Measurements from ENCODE around the gene TMEM234. TPM values are rescaled to one million over a fixed set of nuclear protein-coding genes. Genes with fewer than 3 reads are reported as not detected.

TMEM234 gene
- total and polyA plus RNA-seq, 2 experiments from 2014 or later: 14.8 to 27.4 TPM

- H3K4me2 ChIP-seq: no peak overlapping the region
- H3K36me3 ChIP-seq (replicated peaks; ENCODE audit: insufficient read depth, low read depth): no peaks in the 10 kb centered on the region
- H3K9me3 ChIP-seq (ENCODE audit: low read depth): no peaks in the 10 kb centered on the region
- DNase-seq (ENCODE audit: low spot score): no peak
- no peaks in the 10 kb centered on the region for H3K27me3 ChIP-seq
- no peaks in the 10 kb centered on the region for H4K20me1 ChIP-seq (ENCODE audit: insufficient read depth, poor library complexity, severe bottlenecking)
- no peak overlapping the region for H2AFZ ChIP-seq
- no peaks in the 10 kb centered on the region for H3K9me2 ChIP-seq (replicated peaks; ENCODE audit: insufficient read depth)
- TF ChIP-seq EZH2phosphoT487 (IDR thresholded peaks at IDR 0.05; ENCODE audit: low read depth, severe bottlenecking, unreplicated experiment) (no peak), EZH2 (IDR thresholded peaks at IDR 0.05; ENCODE audit: borderline replicate concordance) (no peak), CTCF (IDR thresholded peaks at IDR 0.05; ENCODE audit: poor library complexity) (no peak)
- no peak overlapping the region for H3K27ac ChIP-seq
- 79% methylated on average over 9 of the region's 9 CpGs for WGBS (ENCODE audit: low lambda C conversion rate, missing lambda C conversion rate)
- no peaks in the 10 kb centered on the region for H3K4me1 ChIP-seq (ENCODE audit: insufficient read depth)
- no peak overlapping the region for H3K4me3 ChIP-seq
- H3K79me2 ChIP-seq: no peaks in the 10 kb centered on the region
Measured at GRCh38 chr1:32256473-32257226, 34.5 kb upstream of the TMEM234 start.

GRCh38 chr1:32255072-32256071 lies 33.2 kb upstream of the TMEM234 start:
- no peak overlapping the region for H3K4me3 ChIP-seq
- no peaks in the 10 kb centered on the region for H4K20me1 ChIP-seq (ENCODE audit: insufficient read depth, poor library complexity, severe bottlenecking)
- no peak for DNase-seq (ENCODE audit: low spot score)
- TF ChIP-seq EZH2phosphoT487 (IDR thresholded peaks at IDR 0.05; ENCODE audit: low read depth, severe bottlenecking, unreplicated experiment) (no peak), EZH2 (IDR thresholded peaks at IDR 0.05; ENCODE audit: borderline replicate concordance) (no peak), CTCF (IDR thresholded peaks at IDR 0.05; ENCODE audit: poor library complexity) (no peak)
- H3K4me1 ChIP-seq (ENCODE audit: insufficient read depth): no peaks in the 10 kb centered on the region
- no peaks in the 10 kb centered on the region for H3K27me3 ChIP-seq
- no peaks in the 10 kb centered on the region for H3K36me3 ChIP-seq (replicated peaks; ENCODE audit: insufficient read depth, low read depth)
- no peaks in the 10 kb centered on the region for H3K9me3 ChIP-seq (ENCODE audit: low read depth)
- H3K4me2 ChIP-seq: no peak overlapping the region
- WGBS (ENCODE audit: low lambda C conversion rate, missing lambda C conversion rate): 88% methylated on average over 10 of the region's 10 CpGs
- no peak overlapping the region for H2AFZ ChIP-seq
- H3K9me2 ChIP-seq (replicated peaks; ENCODE audit: insufficient read depth): no peaks in the 10 kb centered on the region
- H3K27ac ChIP-seq: no peak overlapping the region
- no peaks in the 10 kb centered on the region for H3K79me2 ChIP-seq

GRCh38 chr1:32250893-32251716 lies 29.0 kb upstream of the TMEM234 start, which contains the start of gene LCK:
LCK (plus strand) TSS chr1:32251265; CDS start chr1:32274330, 23,065 bp downstream.
- 89% methylated on average over 25 of the region's 25 CpGs for WGBS (ENCODE audit: low lambda C conversion rate, missing lambda C conversion rate)
- no peak within 1 kb of the TSS for H2AFZ ChIP-seq

More at GRCh38 chr1:32250893-32251716, 29.0 kb upstream of the TMEM234 start, which contains the start of gene LCK:
- no peak for DNase-seq (ENCODE audit: low spot score)
- Histone ChIP-seq H3K27me3 (no peaks in the 10 kb centered on the region), H3K4me2 (no peak within 1 kb of the TSS), H4K20me1 (ENCODE audit: insufficient read depth, poor library complexity, severe bottlenecking) (no peaks in the 10 kb centered on the region), H3K9me3 (ENCODE audit: low read depth) (no peaks in the 10 kb centered on the region), H3K27ac (no peak within 1 kb of the TSS), H3K36me3 (replicated peaks; ENCODE audit: insufficient read depth, low read depth) (no peaks in the 10 kb centered on the region), H3K4me3 (no peak within 1 kb of the TSS), H3K4me1 (ENCODE audit: insufficient read depth) (peaks cover 4% of the 10 kb centered on the region), H3K9me2 (replicated peaks; ENCODE audit: insufficient read depth) (no peaks in the 10 kb centered on the region), H3K79me2 (no peaks in the 10 kb centered on the region)
- TF ChIP-seq EZH2 (IDR thresholded peaks at IDR 0.05; ENCODE audit: borderline replicate concordance): no peak
- no peak for TF ChIP-seq EZH2phosphoT487 (IDR thresholded peaks at IDR 0.05; ENCODE audit: low read depth, severe bottlenecking, unreplicated experiment)
- no peak for TF ChIP-seq CTCF (IDR thresholded peaks at IDR 0.05; ENCODE audit: poor library complexity)

All from hepatocyte (in vitro differentiated cells).